Bronchial epithelial cell (primary cell): Measurements from ENCODE around the gene NR1I2. TPM values are rescaled to one million over a fixed set of nuclear protein-coding genes. Genes with fewer than 3 reads are reported as not detected.

Source experiments
- DNase-seq: peaks from one replicate; pipeline ENCODE4 v3.0.0-alpha.2; 2010; ENCODE audit warnings: low read depth
- FAIRE-seq: peaks from 2 replicates; lab custom pipeline; 2011; peaks lifted over from hg19 to GRCh38; lab: Jason Lieb, UNC
- H3K27me3 ChIP-seq: 2 replicates; pipeline ENCODE4 v1.5.1; 2011; ENCODE audit warnings: low read length; ENCODE audit not compliant: control insufficient read depth, insufficient read depth
- H3K36me3 ChIP-seq: 2 replicates; pipeline ENCODE4 v1.5.1; 2011; ENCODE audit warnings: low read length; ENCODE audit not compliant: control insufficient read depth, insufficient read depth
- H3K4me3 ChIP-seq: 2 replicates; pipeline ENCODE4 v1.5.1; 2011; ENCODE audit warnings: mild to moderate bottlenecking, low read depth, low read length, control low read depth
- CTCF ChIP-seq: IDR thresholded peaks from 2 replicates; pipeline ENCODE4 v1.5.1; 2011; ENCODE audit warnings: mild to moderate bottlenecking, moderate library complexity, low read length, control low read depth, inconsistent platforms; ENCODE audit not compliant: insufficient read depth, severe bottlenecking
- total RNA-seq: library from RNA; depleted of rRNA; stranded (reverse); fragments of >200 nt; gene quantifications from 2 replicates; pipeline ENCODE4 v1.2.1, GENCODE V29; 2014

Gene NR1I2
- total RNA-seq, 1 donor from 2014 or later = not detected

- Histone ChIP-seq H3K27me3 (no peaks in the 10 kb centered on the region), H3K36me3 (no peaks in the 10 kb centered on the region), H3K4me3 (no peak overlapping the region)
- no peak for TF ChIP-seq CTCF
- DNase-seq = no peak
- FAIRE-seq = no peak
These were observed 19.0 kb upstream of the NR1I2 start for GRCh38 chr3:119762876-119763275.

- no peak for FAIRE-seq
- Histone ChIP-seq H3K27me3 (no peaks in the 10 kb centered on the region), H3K4me3 (no peak overlapping the region), H3K36me3 (no peaks in the 10 kb centered on the region)
- DNase-seq = peak; percentile 58
- TF ChIP-seq CTCF = no peak
These were observed 18.4 kb upstream of the NR1I2 start for GRCh38 chr3:119763466-119763865.

GRCh38 chr3:119765239-119765638, 16.7 kb upstream of the NR1I2 start:
- DNase-seq (no peak), FAIRE-seq (no peak)
- no peak for TF ChIP-seq CTCF

GRCh38 chr3:119767936-119768601, 13.8 kb upstream of the NR1I2 start:
- no peak for FAIRE-seq
- no peak for TF ChIP-seq CTCF

More at GRCh38 chr3:119765239-119765638, 16.7 kb upstream of the NR1I2 start:
- Histone ChIP-seq H3K36me3 (no peaks in the 10 kb centered on the region), H3K4me3 (no peak overlapping the region), H3K27me3 (no peaks in the 10 kb centered on the region)

GRCh38 chr3:119768668-119769393, 13.1 kb upstream of the NR1I2 start:
- no peak for FAIRE-seq
- no peaks in the 10 kb centered on the region for H3K27me3 ChIP-seq
- H3K36me3 ChIP-seq = no peaks in the 10 kb centered on the region
- H3K4me3 ChIP-seq = no peak overlapping the region
- DNase-seq = no peak
- no peak for TF ChIP-seq CTCF

More at GRCh38 chr3:119767936-119768601, 13.8 kb upstream of the NR1I2 start:
- H3K27me3 ChIP-seq = no peaks in the 10 kb centered on the region
- H3K4me3 ChIP-seq = no peak overlapping the region
- DNase-seq = no peak
- no peaks in the 10 kb centered on the region for H3K36me3 ChIP-seq
